HUES64 (cell line): ENCODE data around the gene PEBP1.
"Not testable (repeated sequence)": the region's sequence is repeated elsewhere in the genome, so short reads cannot be mapped to it uniquely, and the experiment has no call there.

Experiments
- H3K27ac ChIP-seq: 2 replicates; pipeline ENCODE4 v1.7.0; 2013; ENCODE audit warnings: low read depth, low read length, inconsistent platforms
- H3K27me3 ChIP-seq: 2 replicates; pipeline ENCODE4 v1.6.1; 2013; ENCODE audit warnings: mild to moderate bottlenecking, low read length; ENCODE audit not compliant: insufficient read depth
- H3K36me3 ChIP-seq: 2 replicates; pipeline ENCODE4 v1.6.1; 2013; ENCODE audit warnings: mild to moderate bottlenecking, low read length; ENCODE audit not compliant: insufficient read depth
- H3K4me1 ChIP-seq: 2 replicates; pipeline ENCODE4 v1.6.1; 2013; ENCODE audit warnings: mild to moderate bottlenecking, low read length, moderate library complexity; ENCODE audit not compliant: insufficient read depth
- H3K4me3 ChIP-seq: 2 replicates; pipeline ENCODE4 v1.5.1; 2013; ENCODE audit warnings: mild to moderate bottlenecking, low read length, moderate library complexity
- H3K9ac ChIP-seq: 2 replicates; pipeline ENCODE4 v1.6.1; 2013; ENCODE audit warnings: mild to moderate bottlenecking, low read depth, low read length
- H3K9me3 ChIP-seq: 2 replicates; pipeline ENCODE4 v1.6.1; 2013; ENCODE audit warnings: low read depth, low read length; ENCODE audit not compliant: insufficient read depth
- WGBS: fragments of 150-250, 120-280 bp; methylation state at CpG from one replicate; pipeline ENCODE4 v1.1.7; 2013; ENCODE audit warnings: missing lambda C conversion rate; 5-methylcytosine and 5-hydroxymethylcytosine counted together

The PEBP1 gene

GRCh38 chr12:118107011-118107410 lies 28.9 kb upstream of the PEBP1 start:
- Histone ChIP-seq H3K9ac (no peak overlapping the region), H3K4me1 (peaks cover 6% of the 10 kb centered on the region; the same call in 1 of the 2 replicates), H3K27ac (peak overlapping the region; percentile 46; the same call in 1 of the 2 replicates), H3K27me3 (no peaks in the 10 kb centered on the region), H3K4me3 (no peak overlapping the region), H3K36me3 (no peaks in the 10 kb centered on the region), H3K9me3 (no peaks in the 10 kb centered on the region)
- 87% methylated on average over 4 of the region's 4 CpGs for WGBS

GRCh38 chr12:118107694-118108093 lies 28.2 kb upstream of the PEBP1 start:
- H3K9me3 ChIP-seq = no peaks in the 10 kb centered on the region
- no peaks in the 10 kb centered on the region for H3K27me3 ChIP-seq
- no peak overlapping the region for H3K27ac ChIP-seq
- H3K36me3 ChIP-seq = no peaks in the 10 kb centered on the region
- H3K4me3 ChIP-seq = no peak overlapping the region
- H3K4me1 ChIP-seq = no peaks in the 10 kb centered on the region
- WGBS = 96% methylated on average over 8 of the region's 8 CpGs
- H3K9ac ChIP-seq = no peak overlapping the region

GRCh38 chr12:118109088-118109487 lies 26.8 kb upstream of the PEBP1 start:
- WGBS = 64% methylated on average over 1 of the region's 1 CpG
- Histone ChIP-seq H3K4me1 (no peaks in the 10 kb centered on the region), H3K4me3 (no peak overlapping the region), H3K9ac (no peak overlapping the region), H3K36me3 (no peaks in the 10 kb centered on the region), H3K27me3 (no peaks in the 10 kb centered on the region), H3K9me3 (no peaks in the 10 kb centered on the region), H3K27ac (no peak overlapping the region)

GRCh38 chr12:118119449-118119879 lies 16.5 kb upstream of the PEBP1 start:
- H3K9me3 ChIP-seq = no peaks in the 10 kb centered on the region
- H3K27me3 ChIP-seq = no peaks in the 10 kb centered on the region
- peak overlapping the region; percentile 97 for H3K27ac ChIP-seq
- peaks cover 13% of the 10 kb centered on the region for H3K4me1 ChIP-seq
- peak overlapping the region; percentile 18; the same call in 1 of the 2 replicates for H3K4me3 ChIP-seq
- H3K36me3 ChIP-seq = no peaks in the 10 kb centered on the region
- 26% methylated on average over 10 of the region's 10 CpGs for WGBS
- H3K9ac ChIP-seq = peak overlapping the region; percentile 69

- H3K4me1 ChIP-seq = peaks cover 13% of the 10 kb centered on the region
- H3K36me3 ChIP-seq = no peaks in the 10 kb centered on the region
- WGBS = 11% methylated on average over 7 of the region's 8 CpGs
- H3K27me3 ChIP-seq = no peaks in the 10 kb centered on the region
- H3K4me3 ChIP-seq = peak overlapping the region; percentile 23
- peak overlapping the region; percentile 97 for H3K27ac ChIP-seq
- H3K9ac ChIP-seq = peak overlapping the region; percentile 75
- no peaks in the 10 kb centered on the region for H3K9me3 ChIP-seq
Observed at GRCh38 chr12:118120579-118121363, 15.2 kb upstream of the PEBP1 start.

GRCh38 chr12:118122264-118122663 lies 13.7 kb upstream of the PEBP1 start:
- H3K4me3 ChIP-seq = no peak overlapping the region
- H3K9me3 ChIP-seq = no peaks in the 10 kb centered on the region
- H3K4me1 ChIP-seq = peaks cover 13% of the 10 kb centered on the region
- no peaks in the 10 kb centered on the region for H3K27me3 ChIP-seq
- no peaks in the 10 kb centered on the region for H3K36me3 ChIP-seq
- H3K9ac ChIP-seq = no peak overlapping the region
- H3K27ac ChIP-seq = no peak overlapping the region; the same call in 1 of the 2 replicates
- WGBS = 98% methylated on average over 6 of the region's 6 CpGs

GRCh38 chr12:118124333-118124874 lies 11.5 kb upstream of the PEBP1 start:
- no peak overlapping the region for H3K27ac ChIP-seq
- peaks cover 13% of the 10 kb centered on the region for H3K4me1 ChIP-seq
- no peaks in the 10 kb centered on the region for H3K27me3 ChIP-seq
- H3K36me3 ChIP-seq = no peaks in the 10 kb centered on the region
- no peak overlapping the region for H3K9ac ChIP-seq
- H3K4me3 ChIP-seq = no peak overlapping the region
- 100% methylated on average over 4 of the region's 5 CpGs for WGBS
- no peaks in the 10 kb centered on the region for H3K9me3 ChIP-seq

- H3K27me3 ChIP-seq = no peaks in the 10 kb centered on the region
- peaks cover 8% of the 10 kb centered on the region for H3K4me1 ChIP-seq
- no peak overlapping the region for H3K9ac ChIP-seq
- H3K9me3 ChIP-seq = no peaks in the 10 kb centered on the region
- no peak overlapping the region for H3K4me3 ChIP-seq
- WGBS = 95% methylated on average over 2 of the region's 4 CpGs
- H3K36me3 ChIP-seq = no peaks in the 10 kb centered on the region
- H3K27ac ChIP-seq = no peak overlapping the region
Observed at GRCh38 chr12:118125743-118126118, 10.2 kb upstream of the PEBP1 start.

- no peaks in the 10 kb centered on the region for H3K9me3 ChIP-seq
- no peak overlapping the region for H3K9ac ChIP-seq
- peaks cover 5% of the 10 kb centered on the region for H3K4me1 ChIP-seq
- H3K27ac ChIP-seq = no peak overlapping the region
- WGBS = 92% methylated on average over 12 of the region's 13 CpGs
- no peak overlapping the region for H3K4me3 ChIP-seq
- H3K36me3 ChIP-seq = no peaks in the 10 kb centered on the region
- H3K27me3 ChIP-seq = no peaks in the 10 kb centered on the region
Observed at GRCh38 chr12:118126119-118126757, 9.7 kb upstream of the PEBP1 start.

- Histone ChIP-seq H3K27me3 (no peaks in the 10 kb centered on the region), H3K4me1 (no peaks in the 10 kb centered on the region), H3K4me3 (no peak overlapping the region), H3K9ac (no peak overlapping the region), H3K27ac (no peak overlapping the region), H3K36me3 (no peaks in the 10 kb centered on the region), H3K9me3 (no peaks in the 10 kb centered on the region)
- 99% methylated on average over 5 of the region's 5 CpGs for WGBS
Observed at GRCh38 chr12:118127867-118128266, 8.1 kb upstream of the PEBP1 start.

- not testable (repeated sequence) for H3K27me3 ChIP-seq, H3K27ac ChIP-seq, H3K36me3 ChIP-seq, H3K4me3 ChIP-seq, H3K9ac ChIP-seq, H3K4me1 ChIP-seq, H3K9me3 ChIP-seq
- 96% methylated on average over 4 of the region's 5 CpGs for WGBS
Observed at GRCh38 chr12:118129436-118129835, 6.5 kb upstream of the PEBP1 start.
